HepG2 (cell line): ENCODE measurements around the gene DPY19L3. TPM values are rescaled to one million over a fixed set of nuclear protein-coding genes. Genes with fewer than 3 reads are reported as not detected.

Experiments used
- IRX3 ChIP-seq: sonication (generic); formaldehyde crosslinking; IDR thresholded peaks from 2 replicates; pipeline ENCODE4 v1.8.1; 2023; ENCODE audit warnings: mild to moderate bottlenecking, low read depth, missing genetic modification reagents, borderline replicate concordance
- ISX ChIP-seq: sonication (generic); formaldehyde crosslinking; conservative IDR thresholded peaks from 2 replicates; pipeline ENCODE4 v1.5.0; 2020; ENCODE audit warnings: missing genetic modification reagents
- KDM4B ChIP-seq: sonication (generic); formaldehyde crosslinking; IDR thresholded peaks from 2 replicates; pipeline ENCODE4 v1.4.0; 2020; ENCODE audit warnings: missing genetic modification reagents
- MAF1 ChIP-seq: sonication (generic); formaldehyde crosslinking; IDR thresholded peaks from 2 replicates; pipeline ENCODE4 v1.5.0; 2020; ENCODE audit warnings: missing genetic modification reagents, borderline replicate concordance
- NR1H2 ChIP-seq: sonication (generic); formaldehyde crosslinking; IDR thresholded peaks from 2 replicates; pipeline ENCODE4 v1.8.1; 2022; ENCODE audit warnings: low read depth, missing genetic modification reagents, borderline replicate concordance
- PCBP1 ChIP-seq: fragments of 200-400 bp; formaldehyde crosslinking; IDR thresholded peaks from 2 replicates; pipeline ENCODE4 v1.6.1; 2017; ENCODE audit warnings: mild to moderate bottlenecking, low read depth, low read length, borderline replicate concordance
- PHF21A ChIP-seq: sonication (generic); formaldehyde crosslinking; IDR thresholded peaks from 2 replicates; pipeline ENCODE4 v1.5.0; 2020; ENCODE audit warnings: mild to moderate bottlenecking, missing genetic modification reagents
- PLRG1 ChIP-seq: fragments of 450-650 bp; conservative IDR thresholded peaks from 2 replicates; pipeline ENCODE4 v1.6.1; 2016
- REL ChIP-seq: sonication (generic); formaldehyde crosslinking; conservative IDR thresholded peaks from 2 replicates; pipeline ENCODE4 v1.8.0; 2022; ENCODE audit warnings: mild to moderate bottlenecking, missing genetic modification reagents, moderate library complexity
- SP1 ChIP-seq, 2 experiments: fragments of 450-650 bp in 1 of 2; sonication (generic) in 1 of 2; formaldehyde crosslinking in 1 of 2; IDR thresholded peaks; 2 replicates each; pipeline versions ENCODE4 v1.4.0 to v1.6.1; 2016 to 2020; ENCODE audit warnings: missing genetic modification reagents in 1 of 2
- TBX3 ChIP-seq: fragments of 450-650 bp; IDR thresholded peaks from 2 replicates; pipeline ENCODE4 v1.6.1; 2017; ENCODE audit warnings: antibody characterized with exemption, mild to moderate bottlenecking, inconsistent platforms, borderline replicate concordance
- U2AF2 ChIP-seq: fragments of 200-400 bp; formaldehyde crosslinking; IDR thresholded peaks from 2 replicates; pipeline ENCODE4 v1.6.1; 2017; ENCODE audit warnings: low read depth, mild to moderate bottlenecking, low read length
- ZFAT ChIP-seq: sonication (generic); formaldehyde crosslinking; conservative IDR thresholded peaks from 2 replicates; pipeline ENCODE4 v1.8.1; 2023; ENCODE audit warnings: missing genetic modification reagents, inconsistent platforms
- ZKSCAN5 ChIP-seq: sonication (generic); formaldehyde crosslinking; IDR thresholded peaks from 2 replicates; pipeline ENCODE4 v1.5.1; 2020; ENCODE audit warnings: mild to moderate bottlenecking, missing genetic modification reagents
- ZNF136 ChIP-seq: sonication (generic); formaldehyde crosslinking; IDR thresholded peaks from 2 replicates; pipeline ENCODE4 v1.8.1; 2022; ENCODE audit warnings: low read depth, mild to moderate bottlenecking, moderate library complexity, missing genetic modification reagents
- ZNF24 ChIP-seq: fragments of 450-650 bp; IDR thresholded peaks from 2 replicates; pipeline ENCODE4 v1.6.1; 2017; ENCODE audit warnings: antibody characterized with exemption, mild to moderate bottlenecking
- ZNF451 ChIP-seq: sonication (generic); formaldehyde crosslinking; IDR thresholded peaks from 2 replicates; pipeline ENCODE4 v1.5.0; 2020; ENCODE audit warnings: mild to moderate bottlenecking, missing genetic modification reagents
- ZNF678 ChIP-seq: sonication (generic); formaldehyde crosslinking; IDR thresholded peaks from 2 replicates; pipeline ENCODE4 v1.4.0; 2020; ENCODE audit warnings: mild to moderate bottlenecking, missing genetic modification reagents
- ZSCAN21 ChIP-seq: sonication (generic); formaldehyde crosslinking; IDR thresholded peaks from 2 replicates; pipeline ENCODE4 v1.8.0; 2022; ENCODE audit warnings: mild to moderate bottlenecking, missing genetic modification reagents, moderate library complexity, borderline replicate concordance
- polyA plus RNA-seq, 8 experiments: library from polyadenylated mRNA; depleted of rRNA in 3 of 8; stranded (reverse) in 7 of 8; unstranded in 1 of 8; fragments of >200 nt; fragmentation: Illumina TruSeq in 4 of 8; extraction: Trizol in 4 of 8; gene quantifications; 2 replicates each; pipeline versions ENCODE4 v1.2.1 to v1.2.3, GENCODE V29; 2011 to 2016; ENCODE audit warnings: low read depth in 4 of 8, missing spikeins in 1 of 8, mixed read lengths in 1 of 8; ENCODE audit not compliant: insufficient read depth in 1 of 8
- total RNA-seq, 5 experiments: library from RNA; depleted of rRNA; stranded (reverse); fragments of >200 nt; fragmentation: Illumina TruSeq; extraction: Trizol; gene quantifications; 2 replicates each; pipeline ENCODE4 v1.2.3, GENCODE V29; 2016; ENCODE audit warnings: low read depth in 1 of 5
- TF ChIP-seq, protein P1 (sequence below): sonication (generic); formaldehyde crosslinking; IDR thresholded peaks from 2 replicates; pipeline ENCODE4 v1.5.0; 2020; ENCODE audit warnings: mild to moderate bottlenecking, missing genetic modification reagents
- TF ChIP-seq, protein P2 (sequence below): sonication (generic); formaldehyde crosslinking; IDR thresholded peaks from 2 replicates; pipeline ENCODE4 v1.4.0; 2020; ENCODE audit warnings: missing genetic modification reagents, borderline replicate concordance
- TF ChIP-seq, protein P3 (sequence below): sonication (generic); formaldehyde crosslinking; IDR thresholded peaks from 2 replicates; pipeline ENCODE4 v1.5.0; 2020; ENCODE audit warnings: missing genetic modification reagents
- TF ChIP-seq, protein P4 (sequence below), 2 experiments: sonication (generic) in 1 of 2; formaldehyde crosslinking in 1 of 2; IDR thresholded peaks; 2 replicates each; pipeline versions ENCODE4 v1.5.1 to v1.6.1; 2011 to 2020; ENCODE audit warnings: borderline replicate concordance in 1 of 2, low read depth in 1 of 2, low read length in 1 of 2, mild to moderate bottlenecking in 1 of 2, missing genetic modification reagents in 1 of 2, moderate library complexity in 1 of 2

The DPY19L3 gene
- total and polyA plus RNA-seq, 2 of the 13 experiments (the other 11 are each of a cell fraction or from before 2014, with no cell fraction given) = 21.6 to 25.2 TPM

DNA sequence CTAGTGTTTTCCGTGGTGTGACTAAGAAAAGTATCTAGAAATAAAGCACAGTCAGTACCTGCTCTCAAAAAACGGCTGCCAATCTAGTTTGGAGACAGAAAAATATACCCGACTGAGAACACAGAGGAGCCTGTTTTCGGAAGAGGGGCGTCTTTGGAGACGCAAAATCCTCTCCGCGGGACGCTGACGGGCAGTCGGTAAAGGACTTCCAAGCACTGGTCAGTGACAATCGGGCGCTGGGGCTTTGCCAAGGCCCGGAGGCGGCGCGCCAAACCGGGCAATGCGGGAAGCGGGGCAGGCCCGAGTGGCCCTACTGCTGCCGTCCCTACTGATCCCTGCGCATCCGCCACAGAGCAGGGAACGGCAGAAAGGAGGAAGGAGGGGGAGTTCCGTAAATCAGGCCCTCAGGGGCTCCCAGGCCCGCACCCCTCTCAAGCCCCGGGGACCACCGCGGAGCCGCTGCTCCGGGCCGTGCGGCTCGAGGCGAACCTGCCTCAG is 588 bp upstream of the DPY19L3 start (continued):
- TF ChIP-seq, protein P1, sequence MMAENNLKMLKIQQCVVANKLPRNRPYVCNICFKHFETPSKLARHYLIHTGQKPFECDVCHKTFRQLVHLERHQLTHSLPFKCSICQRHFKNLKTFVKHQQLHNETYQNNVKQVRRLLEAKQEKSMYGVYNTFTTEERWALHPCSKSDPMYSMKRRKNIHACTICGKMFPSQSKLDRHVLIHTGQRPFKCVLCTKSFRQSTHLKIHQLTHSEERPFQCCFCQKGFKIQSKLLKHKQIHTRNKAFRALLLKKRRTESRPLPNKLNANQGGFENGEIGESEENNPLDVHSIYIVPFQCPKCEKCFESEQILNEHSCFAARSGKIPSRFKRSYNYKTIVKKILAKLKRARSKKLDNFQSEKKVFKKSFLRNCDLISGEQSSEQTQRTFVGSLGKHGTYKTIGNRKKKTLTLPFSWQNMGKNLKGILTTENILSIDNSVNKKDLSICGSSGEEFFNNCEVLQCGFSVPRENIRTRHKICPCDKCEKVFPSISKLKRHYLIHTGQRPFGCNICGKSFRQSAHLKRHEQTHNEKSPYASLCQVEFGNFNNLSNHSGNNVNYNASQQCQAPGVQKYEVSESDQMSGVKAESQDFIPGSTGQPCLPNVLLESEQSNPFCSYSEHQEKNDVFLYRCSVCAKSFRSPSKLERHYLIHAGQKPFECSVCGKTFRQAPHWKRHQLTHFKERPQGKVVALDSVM = peak; percentile 68; the same call in 1 of the 2 replicates
- TF ChIP-seq KDM4B (CRISPR knock-in tag) (no peak), PLRG1 (no peak), SP1 (IDR thresholded peaks at IDR 0.05) (no peak), SP1 (CRISPR knock-in tag; IDR thresholded peaks at IDR 0.05) (no peak), ZSCAN21 (CRISPR knock-in tag) (no peak), ZFAT (no peak), REL (0 out of 2 replicates have a peak, but pooled peaks have one; percentile 15), NR1H2 (CRISPR knock-in tag) (no peak), ZNF24 (no peak), PCBP1 (0 out of 2 replicates have a peak, but pooled peaks have one; percentile 63), ZNF451 (CRISPR knock-in tag) (no peak), ISX (CRISPR knock-in tag) (no peak), TBX3 (no peak), MAF1 (no peak), PHF21A (no peak), ZNF678 (CRISPR knock-in tag) (no peak), U2AF2 (no peak), ZKSCAN5 (CRISPR knock-in tag) (no peak), IRX3 (CRISPR knock-in tag) (no peak), ZNF136 (CRISPR knock-in tag) (peak; percentile 69; the same call in 1 of the 2 replicates)
- TF ChIP-seq, protein P2, sequence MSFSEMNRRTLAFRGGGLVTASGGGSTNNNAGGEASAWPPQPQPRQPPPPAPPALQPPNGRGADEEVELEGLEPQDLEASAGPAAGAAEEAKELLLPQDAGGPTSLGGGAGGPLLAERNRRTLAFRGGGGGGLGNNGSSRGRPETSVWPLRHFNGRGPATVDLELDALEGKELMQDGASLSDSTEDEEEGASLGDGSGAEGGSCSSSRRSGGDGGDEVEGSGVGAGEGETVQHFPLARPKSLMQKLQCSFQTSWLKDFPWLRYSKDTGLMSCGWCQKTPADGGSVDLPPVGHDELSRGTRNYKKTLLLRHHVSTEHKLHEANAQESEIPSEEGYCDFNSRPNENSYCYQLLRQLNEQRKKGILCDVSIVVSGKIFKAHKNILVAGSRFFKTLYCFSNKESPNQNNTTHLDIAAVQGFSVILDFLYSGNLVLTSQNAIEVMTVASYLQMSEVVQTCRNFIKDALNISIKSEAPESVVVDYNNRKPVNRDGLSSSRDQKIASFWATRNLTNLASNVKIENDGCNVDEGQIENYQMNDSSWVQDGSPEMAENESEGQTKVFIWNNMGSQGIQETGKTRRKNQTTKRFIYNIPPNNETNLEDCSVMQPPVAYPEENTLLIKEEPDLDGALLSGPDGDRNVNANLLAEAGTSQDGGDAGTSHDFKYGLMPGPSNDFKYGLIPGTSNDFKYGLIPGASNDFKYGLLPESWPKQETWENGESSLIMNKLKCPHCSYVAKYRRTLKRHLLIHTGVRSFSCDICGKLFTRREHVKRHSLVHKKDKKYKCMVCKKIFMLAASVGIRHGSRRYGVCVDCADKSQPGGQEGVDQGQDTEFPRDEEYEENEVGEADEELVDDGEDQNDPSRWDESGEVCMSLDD = no peak
- TF ChIP-seq, protein P3, sequence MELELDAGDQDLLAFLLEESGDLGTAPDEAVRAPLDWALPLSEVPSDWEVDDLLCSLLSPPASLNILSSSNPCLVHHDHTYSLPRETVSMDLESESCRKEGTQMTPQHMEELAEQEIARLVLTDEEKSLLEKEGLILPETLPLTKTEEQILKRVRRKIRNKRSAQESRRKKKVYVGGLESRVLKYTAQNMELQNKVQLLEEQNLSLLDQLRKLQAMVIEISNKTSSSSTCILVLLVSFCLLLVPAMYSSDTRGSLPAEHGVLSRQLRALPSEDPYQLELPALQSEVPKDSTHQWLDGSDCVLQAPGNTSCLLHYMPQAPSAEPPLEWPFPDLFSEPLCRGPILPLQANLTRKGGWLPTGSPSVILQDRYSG (CRISPR knock-in tag) = no peak
- TF ChIP-seq, protein P4, sequence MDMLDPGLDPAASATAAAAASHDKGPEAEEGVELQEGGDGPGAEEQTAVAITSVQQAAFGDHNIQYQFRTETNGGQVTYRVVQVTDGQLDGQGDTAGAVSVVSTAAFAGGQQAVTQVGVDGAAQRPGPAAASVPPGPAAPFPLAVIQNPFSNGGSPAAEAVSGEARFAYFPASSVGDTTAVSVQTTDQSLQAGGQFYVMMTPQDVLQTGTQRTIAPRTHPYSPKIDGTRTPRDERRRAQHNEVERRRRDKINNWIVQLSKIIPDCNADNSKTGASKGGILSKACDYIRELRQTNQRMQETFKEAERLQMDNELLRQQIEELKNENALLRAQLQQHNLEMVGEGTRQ (IDR thresholded peaks at IDR 0.05; ENCODE audit: low read depth, low read length) = no peak
- TF ChIP-seq, protein P4 (CRISPR knock-in tag; IDR thresholded peaks at IDR 0.05; ENCODE audit: borderline replicate concordance) = no peak; the same call in 1 of the 2 replicates
